CD4-positive, alpha-beta T cell treated with Interferon alpha-2 for 1 hour (primary cell): ENCODE measurements around the gene FUT2.
"Not testable (repeated sequence)": the region's sequence is repeated elsewhere in the genome, so short reads cannot be mapped to it uniquely, and the experiment has no call there.

Source experiments
- DNase-seq, 2 donors: peaks; one replicate each; pipeline ENCODE4 v3.0.0-alpha.2; 2020 to 2022

The FUT2 gene

GRCh38 chr19:48708471-48708870, 12.7 kb downstream of the FUT2 start:
- no peak for DNase-seq

GRCh38 chr19:48711106-48711662, 15.4 kb downstream of the FUT2 start:
- no peak for DNase-seq

- no peak for DNase-seq
These were observed 17.5 kb downstream of the FUT2 start for GRCh38 chr19:48713041-48713863.

- peak; percentile 99 for DNase-seq
These were observed 18.3 kb downstream of the FUT2 start for GRCh38 chr19:48713864-48714755.

GRCh38 chr19:48714759-48715675, 19.2 kb downstream of the FUT2 start:
- no peak for DNase-seq

- no peak for DNase-seq
These were observed 20.0 kb downstream of the FUT2 start for GRCh38 chr19:48715681-48716171.

GRCh38 chr19:48716562-48717291, 21.0 kb downstream of the FUT2 start:
- no peak for DNase-seq

- not testable (repeated sequence) for DNase-seq
These were observed 22.3 kb downstream of the FUT2 start for GRCh38 chr19:48718106-48718505.

- DNase-seq: no peak
These were observed 23.0 kb downstream of the FUT2 start for GRCh38 chr19:48718711-48719231.

- no peak for DNase-seq
These were observed 23.7 kb downstream of the FUT2 start, which contains the start of gene MAMSTR for GRCh38 chr19:48719263-48720171. Gene MAMSTR, minus strand, starts transcription at chr19:48719725. Its CDS starts 694 bp downstream, at chr19:48719031.

- DNase-seq: no peak
These were observed 24.5 kb downstream of the FUT2 start for GRCh38 chr19:48720251-48720612.

GRCh38 chr19:48720613-48721296, 25.0 kb downstream of the FUT2 start:
- peak; percentile 95 for DNase-seq

GRCh38 chr19:48722196-48722708, 26.5 kb downstream of the FUT2 start:
- no peak for DNase-seq

- peak; percentile 58 to 75 for DNase-seq
These were observed 29.3 kb downstream of the FUT2 start for GRCh38 chr19:48724796-48725753.

GRCh38 chr19:48726556-48726955, 30.8 kb downstream of the FUT2 start:
- peak; percentile 65 to 74 for DNase-seq

GRCh38 chr19:48728911-48729664, 33.3 kb downstream of the FUT2 start:
- DNase-seq: no peak

- no peak for DNase-seq
These were observed 35.7 kb downstream of the FUT2 start for GRCh38 chr19:48731452-48731851.
